Testis (tissue), 3 donors: ENCODE data around the gene PHF2. TPM values are rescaled to one million over a fixed set of nuclear protein-coding genes. Genes with fewer than 3 reads are reported as not detected.
A peak's percentile ranks its signal among the peaks of the same experiment; 100 is the strongest.

ENCODE experiments used
- DNase-seq: peaks from one replicate; pipeline ENCODE4 v3.0.0-alpha.2; 2019
- H3K27ac ChIP-seq, 2 donors: fragments of 200-600 bp; sonication (generic); one replicate each; pipeline ENCODE4 v1.5.1; 2019
- H3K27me3 ChIP-seq: fragments of 200-600 bp; sonication (generic); one replicate; pipeline ENCODE4 v1.5.1; 2019
- H3K36me3 ChIP-seq: fragments of 200-600 bp; sonication (generic); one replicate; pipeline ENCODE4 v1.5.1; 2017; ENCODE audit warnings: low read depth; ENCODE audit errors: missing control alignments
- H3K4me1 ChIP-seq: fragments of 200-600 bp; sonication (generic); one replicate; pipeline ENCODE4 v1.5.1; 2019
- H3K4me3 ChIP-seq, 2 donors: fragments of 200-600 bp; sonication (generic); one replicate each; pipeline ENCODE4 v1.5.1; 2017 to 2019
- H3K9me3 ChIP-seq: fragments of 200-600 bp; sonication (generic); one replicate; pipeline ENCODE4 v1.5.1; 2017
- CTCF ChIP-seq, 3 experiments: fragments of 450-650 bp in 2 of 3; fragments of 200-600 bp in 1 of 3; sonication (generic) in 1 of 3; IDR thresholded peaks; one replicate each; pipeline ENCODE4 v1.5.1; 2016 to 2019; ENCODE audit warnings: antibody characterized with exemption in 3 of 3, mild to moderate bottlenecking in 2 of 3, moderate library complexity in 1 of 3
- POLR2A ChIP-seq: fragments of 450-650 bp; IDR thresholded peaks from one replicate; pipeline ENCODE4 v1.6.1; 2017; ENCODE audit warnings: antibody characterized with exemption, mild to moderate bottlenecking, moderate library complexity
- WGBS, 2 donors: methylation state at CpG; one replicate each; pipeline ENCODE4 v1.1.5; 2018; 5-methylcytosine and 5-hydroxymethylcytosine counted together
- intact Hi-C: fragments of 100-400 bp; cut with DNase I; formaldehyde crosslinking; loops from one replicate; pipeline ENCODE4 v1.15.1; 2023; ENCODE audit warnings: low total_unique reads
- polyA plus RNA-seq: library from polyadenylated mRNA; stranded (reverse); fragments of 350-450 nt; fragmentation: Illumina TruSeq; extraction: RNeasy Lipid Tissue Mini Kit (QIAGEN cat#74804); gene quantifications from one replicate; pipeline ENCODE4 v1.2.3, GENCODE V29; 2014; ENCODE audit warnings: low read depth, low replicate concordance; ENCODE audit not compliant: insufficient read depth
- total RNA-seq, 2 donors: library from RNA; depleted of rRNA; stranded (reverse); fragments of >200 nt; gene quantifications; one replicate each; pipeline ENCODE4 v1.2.3, GENCODE V29; 2016

Gene PHF2
- total and polyA plus RNA-seq, 3 donors from 2014 or later, result 19.6 to 22.1 (median 20.6) TPM

GRCh38 chr9:93575796-93576257, 557 bp upstream of the PHF2 start:
- peak overlapping the region; percentile 74 to 82 for H3K4me3 ChIP-seq
- H3K27me3 ChIP-seq, result no peaks in the 10 kb centered on the region
- H3K36me3 ChIP-seq, result no peaks in the 10 kb centered on the region
- no peak for TF ChIP-seq CTCF (IDR thresholded peaks at IDR 0.05)
- TF ChIP-seq POLR2A, result no peak
- peaks cover 20% of the 10 kb centered on the region for H3K4me1 ChIP-seq
- H3K9me3 ChIP-seq, result no peaks in the 10 kb centered on the region
- H3K27ac ChIP-seq, result peak overlapping the region; percentile 91 to 93
- DNase-seq, result peak; percentile 63
- WGBS, 2 donors, result 0% methylated on average over 26 of the region's 26 CpGs
- intact Hi-C loops, result no loop called here

DNA sequence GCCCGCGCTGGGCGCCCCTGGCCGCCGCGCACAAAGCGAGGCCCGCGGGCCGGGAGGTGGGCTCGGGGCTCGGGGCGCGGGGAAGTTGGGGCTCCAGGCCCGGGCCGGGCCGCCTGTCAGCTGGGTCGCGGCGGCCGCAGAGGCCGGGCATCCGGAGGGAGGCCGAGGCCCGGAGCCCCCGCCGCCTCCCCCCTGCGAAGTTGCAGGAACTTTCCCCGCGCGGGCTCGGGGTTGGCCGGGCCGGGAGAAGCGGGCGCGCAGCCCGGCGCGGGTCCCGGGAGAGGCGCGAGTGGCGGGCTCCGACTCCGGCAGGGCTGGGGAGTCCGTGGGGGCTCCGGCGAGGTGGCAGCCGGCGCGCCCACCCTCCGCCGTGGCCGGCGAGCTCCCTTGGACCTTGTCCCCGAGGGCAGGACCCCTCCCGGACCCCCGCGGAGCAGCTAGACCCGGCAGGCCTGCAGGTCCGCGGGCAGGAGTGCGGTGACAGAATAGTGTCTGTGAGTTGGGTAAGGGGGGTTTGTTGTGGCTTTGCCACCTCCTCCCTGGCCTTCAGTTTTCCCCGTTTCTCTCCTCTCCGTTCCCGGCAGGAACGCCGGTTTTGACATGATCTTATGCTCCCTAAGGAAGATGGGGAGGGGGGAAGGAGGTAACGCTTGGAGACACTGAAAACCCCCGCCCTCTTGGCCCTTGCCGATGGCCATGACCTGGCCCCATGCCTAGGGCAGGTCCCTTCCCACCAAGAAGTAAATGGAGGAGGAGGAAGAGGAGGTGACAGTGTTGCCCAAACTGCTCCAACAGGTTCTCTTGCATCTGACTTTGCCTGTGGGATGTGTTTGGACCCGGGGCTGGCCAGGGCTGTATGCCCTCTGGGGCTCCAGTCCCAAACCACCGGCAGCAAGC, 942 bp downstream of the PHF2 start:
- no peaks in the 10 kb centered on the region for H3K27me3 ChIP-seq
- H3K9me3 ChIP-seq, result no peaks in the 10 kb centered on the region
- intact Hi-C loops, result no loop called here
- H3K4me3 ChIP-seq, result peak overlapping the region; percentile 62 to 74
- WGBS, 2 donors, result 0 to 1% methylated on average over 2 to 68 of the region's 74 CpGs
- H3K27ac ChIP-seq, result peak overlapping the region; percentile 77 to 86
- DNase-seq, result no peak
- no peak for TF ChIP-seq POLR2A
- no peak for TF ChIP-seq CTCF (IDR thresholded peaks at IDR 0.05)
- peaks cover 20% of the 10 kb centered on the region for H3K4me1 ChIP-seq
- H3K36me3 ChIP-seq, result no peaks in the 10 kb centered on the region

GRCh38 chr9:93577975-93578682, 1.7 kb downstream of the PHF2 start:
- intact Hi-C loops, result no loop called here
- Histone ChIP-seq H3K27me3 (no peaks in the 10 kb centered on the region), H3K27ac (peak overlapping the region; percentile 77 to 86), H3K4me3 (peak overlapping the region in 1 of 2 donors; percentile 62), H3K36me3 (no peaks in the 10 kb centered on the region), H3K9me3 (no peaks in the 10 kb centered on the region), H3K4me1 (peaks cover 20% of the 10 kb centered on the region)
- DNase-seq, result peak; percentile 41
- WGBS, 2 donors, result 36 to 39% methylated on average over 13 of the region's 13 CpGs
- no peak for TF ChIP-seq POLR2A
- no peak for TF ChIP-seq CTCF (IDR thresholded peaks at IDR 0.05)

- intact Hi-C loops, result no loop called here
- no peak for DNase-seq
- TF ChIP-seq POLR2A (no peak), CTCF (IDR thresholded peaks at IDR 0.05) (no peak)
- Histone ChIP-seq H3K4me1 (peaks cover 20% of the 10 kb centered on the region), H3K4me3 (no peak overlapping the region), H3K9me3 (no peaks in the 10 kb centered on the region), H3K36me3 (no peaks in the 10 kb centered on the region), H3K27ac (no peak overlapping the region), H3K27me3 (no peaks in the 10 kb centered on the region)
- 73 to 90% methylated on average over 5 of the region's 5 CpGs for WGBS, 2 donors
These were observed 2.5 kb downstream of the PHF2 start for GRCh38 chr9:93578844-93579243.
